Measurements from ENCODE around the gene MYOF. TPM values are rescaled to one million over a fixed set of nuclear protein-coding genes. Genes with fewer than 3 reads are reported as not detected.

MYOF gene
- total and polyA plus RNA-seq, 10 of the 15 experiments (the other 5 are each of a cell fraction or from before 2014, with no cell fraction given) = 0.02 to 0.59 (median 0.17) TPM

DNA sequence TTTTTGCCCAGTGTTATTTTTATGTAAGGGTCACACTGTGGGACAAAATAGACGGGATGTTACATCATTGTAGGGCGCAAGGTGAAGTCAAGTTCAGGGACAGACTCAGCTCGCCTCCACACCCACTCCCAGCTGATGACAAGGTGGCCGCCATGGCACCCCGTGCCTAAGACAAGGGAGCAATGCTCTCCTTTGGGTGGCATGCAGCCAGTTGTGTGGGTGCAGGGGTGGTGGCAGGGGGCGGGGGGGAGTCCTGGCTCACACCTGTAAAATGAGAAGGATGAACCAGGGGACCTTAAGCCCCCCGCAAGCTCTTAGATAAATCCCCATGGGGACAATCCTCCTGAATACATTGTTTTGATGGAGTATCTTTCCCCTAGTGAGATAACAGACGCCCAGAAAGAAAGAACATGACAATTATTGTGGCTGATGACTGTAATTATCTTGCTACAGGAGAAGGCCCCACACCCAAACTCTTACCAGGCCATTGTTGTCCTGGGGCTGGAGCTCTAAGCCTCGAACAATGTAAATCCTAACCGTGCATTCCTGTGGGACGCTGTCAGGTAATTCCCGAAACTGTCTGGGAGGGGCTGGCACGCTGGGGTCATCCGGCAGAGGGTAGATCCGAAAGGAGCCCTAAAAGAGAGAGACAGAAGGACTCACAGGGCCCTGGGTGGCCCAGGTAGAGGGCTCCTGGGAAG is 148.7 kb downstream of the MYOF start:
- Histone ChIP-seq H4K20me1 (ENCODE audit: control insufficient read depth, insufficient read depth) (no peaks in the 10 kb centered on the region), H3K9me3 (replicated peaks; ENCODE audit: control insufficient read depth, insufficient read depth, low read length) (no peaks in the 10 kb centered on the region; the same call in 2 of the 3 replicates), H3K79me2 (ENCODE audit: control insufficient read depth, insufficient read depth, low read length) (no peaks in the 10 kb centered on the region), H3K4me3 (no peak overlapping the region), H3K36me3 (ENCODE audit: control insufficient read depth in 2 of 2, insufficient read depth in 2 of 2, low read length in 1 of 2) (no peaks in the 10 kb centered on the region), H3K27ac (ENCODE audit: control insufficient read depth, insufficient read depth) (no peak overlapping the region), H3K27me3 (replicated peaks in 1 of 2; ENCODE audit: control insufficient read depth in 2 of 2, insufficient read depth in 2 of 2, low read length in 1 of 2) (peaks cover 0 to 2% of the 10 kb centered on the region in 2 experiments; a peak in 1 of 4 replicates), H3K4me2 (ENCODE audit: control insufficient read depth, insufficient read depth) (no peak overlapping the region), H2AFZ (ENCODE audit: control insufficient read depth, low read depth, low read length) (no peak overlapping the region), H3K4me1 (ENCODE audit: control insufficient read depth, insufficient read depth, low read length) (no peaks in the 10 kb centered on the region), H3K9ac (ENCODE audit: control insufficient read depth, insufficient read depth, low read length) (no peak overlapping the region)
- in situ Hi-C loops (cut with MboI) = no loop called here
- BruUV-seq (replicated peaks) = no TSS peak
- ChIA-PET RAD21 (ENCODE audit: unreplicated experiment) (no interaction called here), POLR2A (no interaction called here), SMC1A (ENCODE audit: uncharacterized antibody, unreplicated experiment) (no interaction called here), CTCF (interaction anchor here (0.9 kb wide), 1 partner anchor 369 kb away, joined by 3 read pairs; no protein-coding TSS in a partner anchor)
- intact Hi-C loops (cut with micrococcal nuclease; ENCODE audit: unreplicated experiment) = no loop called here
- DNase-seq (ENCODE audit: low read depth, low spot score) = no peak
- FAIRE-seq = no peak
- TF ChIP-seq, protein P1, sequence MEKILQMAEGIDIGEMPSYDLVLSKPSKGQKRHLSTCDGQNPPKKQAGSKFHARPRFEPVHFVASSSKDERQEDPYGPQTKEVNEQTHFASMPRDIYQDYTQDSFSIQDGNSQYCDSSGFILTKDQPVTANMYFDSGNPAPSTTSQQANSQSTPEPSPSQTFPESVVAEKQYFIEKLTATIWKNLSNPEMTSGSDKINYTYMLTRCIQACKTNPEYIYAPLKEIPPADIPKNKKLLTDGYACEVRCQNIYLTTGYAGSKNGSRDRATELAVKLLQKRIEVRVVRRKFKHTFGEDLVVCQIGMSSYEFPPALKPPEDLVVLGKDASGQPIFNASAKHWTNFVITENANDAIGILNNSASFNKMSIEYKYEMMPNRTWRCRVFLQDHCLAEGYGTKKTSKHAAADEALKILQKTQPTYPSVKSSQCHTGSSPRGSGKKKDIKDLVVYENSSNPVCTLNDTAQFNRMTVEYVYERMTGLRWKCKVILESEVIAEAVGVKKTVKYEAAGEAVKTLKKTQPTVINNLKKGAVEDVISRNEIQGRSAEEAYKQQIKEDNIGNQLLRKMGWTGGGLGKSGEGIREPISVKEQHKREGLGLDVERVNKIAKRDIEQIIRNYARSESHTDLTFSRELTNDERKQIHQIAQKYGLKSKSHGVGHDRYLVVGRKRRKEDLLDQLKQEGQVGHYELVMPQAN (conservative IDR thresholded peaks at IDR 0.05) = no peak
- TF ChIP-seq ETV6 (conservative IDR thresholded peaks at IDR 0.05 in 1 of 2, IDR thresholded peaks at IDR 0.05 in 1 of 2; ENCODE audit: borderline replicate concordance in 1 of 2, low read depth in 1 of 2) (no peak), RBBP5 (conservative IDR thresholded peaks at IDR 0.05) (no peak), NR2C2 (IDR thresholded peaks at IDR 0.05; ENCODE audit: borderline replicate concordance, control insufficient read depth, insufficient read length, low read depth) (no peak), ATF7 (IDR thresholded peaks at IDR 0.05; ENCODE audit: low read depth) (no peak), SP1 (IDR thresholded peaks at IDR 0.05; ENCODE audit: low read depth, low read length) (no peak), CREB1 (IDR thresholded peaks at IDR 0.05; ENCODE audit: low read depth) (no peak), CEBPB (IDR thresholded peaks at IDR 0.05; ENCODE audit: borderline replicate concordance in 1 of 2, low read depth in 2 of 2, low read length in 2 of 2) (no peak), PAX5 (IDR thresholded peaks at IDR 0.05; ENCODE audit: borderline replicate concordance, low read depth, low read length) (no peak)
- no peak for ATAC-seq
- 48% methylated on average over 15 of the region's 15 CpGs for WGBS (ENCODE audit: insufficient coverage, insufficient replicate concordance, low lambda C conversion rate, missing lambda C conversion rate)

Measured in GM12878 (cell line).